NB4 (cell line): ENCODE results near the gene SCPEP1.
A peak's percentile ranks its signal among the peaks of the same experiment; 100 is the strongest.

Source experiments
- DNase-seq: peaks from one replicate; pipeline ENCODE4 v3.0.0; 2010; ENCODE audit warnings: low read depth
- H3K4me3 ChIP-seq: one replicate; pipeline ENCODE4 v1.5.1; 2011; ENCODE audit warnings: mild to moderate bottlenecking, low read depth, low read length, moderate library complexity
- MYC ChIP-seq: IDR thresholded peaks from 2 replicates; pipeline ENCODE4 v1.6.1; 2011; ENCODE audit warnings: low read depth, low read length
- POLR2A ChIP-seq: IDR thresholded peaks from 2 replicates; pipeline ENCODE4 v1.6.1; 2011; ENCODE audit warnings: mild to moderate bottlenecking; ENCODE audit not compliant: insufficient read length; ENCODE audit errors: extremely low read depth
- TF ChIP-seq, protein P1 (sequence below): IDR thresholded peaks from one replicate; pipeline ENCODE4 v1.5.1; 2012; ENCODE audit warnings: low read depth, low read length
- TF ChIP-seq, protein P2 (sequence below): IDR thresholded peaks from 2 replicates; pipeline ENCODE4 v1.6.1; 2011; ENCODE audit warnings: low read depth, low read length

The SCPEP1 gene

DNA sequence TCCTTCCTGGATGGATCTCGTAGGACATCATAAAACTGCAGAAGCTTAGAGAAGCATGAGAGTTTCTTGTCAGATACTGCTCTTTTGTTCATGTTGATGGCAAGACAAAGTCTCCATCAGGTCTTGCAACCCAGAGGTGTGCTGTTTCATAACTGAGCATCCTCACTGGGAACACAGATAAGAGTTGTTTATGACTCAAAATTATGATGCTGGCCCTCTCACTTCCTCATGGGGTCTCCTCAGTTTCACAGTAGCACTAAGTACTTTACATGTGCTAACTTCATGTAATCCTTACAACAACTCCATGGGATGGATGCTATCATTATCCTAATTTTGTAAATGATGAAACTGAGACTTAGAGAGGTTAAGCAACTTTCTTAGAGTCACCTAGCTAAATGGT lies 14.4 kb downstream of the SCPEP1 start:
- no peak overlapping the region for H3K4me3 ChIP-seq
- no peak for TF ChIP-seq MYC
- TF ChIP-seq, protein P1, sequence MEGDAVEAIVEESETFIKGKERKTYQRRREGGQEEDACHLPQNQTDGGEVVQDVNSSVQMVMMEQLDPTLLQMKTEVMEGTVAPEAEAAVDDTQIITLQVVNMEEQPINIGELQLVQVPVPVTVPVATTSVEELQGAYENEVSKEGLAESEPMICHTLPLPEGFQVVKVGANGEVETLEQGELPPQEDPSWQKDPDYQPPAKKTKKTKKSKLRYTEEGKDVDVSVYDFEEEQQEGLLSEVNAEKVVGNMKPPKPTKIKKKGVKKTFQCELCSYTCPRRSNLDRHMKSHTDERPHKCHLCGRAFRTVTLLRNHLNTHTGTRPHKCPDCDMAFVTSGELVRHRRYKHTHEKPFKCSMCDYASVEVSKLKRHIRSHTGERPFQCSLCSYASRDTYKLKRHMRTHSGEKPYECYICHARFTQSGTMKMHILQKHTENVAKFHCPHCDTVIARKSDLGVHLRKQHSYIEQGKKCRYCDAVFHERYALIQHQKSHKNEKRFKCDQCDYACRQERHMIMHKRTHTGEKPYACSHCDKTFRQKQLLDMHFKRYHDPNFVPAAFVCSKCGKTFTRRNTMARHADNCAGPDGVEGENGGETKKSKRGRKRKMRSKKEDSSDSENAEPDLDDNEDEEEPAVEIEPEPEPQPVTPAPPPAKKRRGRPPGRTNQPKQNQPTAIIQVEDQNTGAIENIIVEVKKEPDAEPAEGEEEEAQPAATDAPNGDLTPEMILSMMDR = no peak
- no peak for DNase-seq

DNA sequence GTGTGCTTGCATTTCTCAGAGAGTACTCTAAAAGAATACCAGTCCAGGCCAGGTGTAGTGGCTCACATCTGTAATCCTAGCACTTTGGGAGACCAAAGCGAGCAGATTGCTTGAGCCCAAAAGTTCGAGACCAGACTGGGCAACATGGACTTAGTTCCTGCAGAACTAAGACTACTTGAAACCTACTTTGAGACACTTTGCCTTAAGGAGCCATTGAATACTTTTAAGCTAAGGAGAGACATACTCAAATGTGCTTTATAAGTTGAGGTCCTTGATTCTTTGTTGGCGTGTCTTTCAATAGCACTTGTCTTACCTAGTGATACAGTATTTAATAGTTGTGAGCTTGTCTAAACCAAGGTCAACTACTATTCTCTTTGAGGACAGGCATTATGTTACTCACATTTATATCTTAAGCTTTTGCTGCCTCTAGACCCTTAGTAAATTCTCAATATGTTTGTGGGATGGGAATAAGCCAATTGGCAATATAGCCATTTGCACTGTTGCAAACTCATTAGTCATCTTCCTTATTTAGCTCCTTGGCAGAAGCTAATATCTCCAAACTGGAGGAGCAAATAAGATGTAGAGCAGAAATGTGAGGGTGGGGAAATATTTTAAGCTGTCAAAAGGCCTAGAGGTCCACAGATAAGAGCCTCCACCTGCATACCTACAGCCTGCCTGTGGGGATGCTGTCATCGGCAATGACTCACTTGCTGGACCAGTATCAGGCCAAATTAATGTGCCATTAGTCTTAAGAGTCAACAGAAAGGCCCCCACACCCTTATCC lies 16.3 kb downstream of the SCPEP1 start:
- H3K4me3 ChIP-seq = no peak overlapping the region
- no peak for DNase-seq
- TF ChIP-seq, protein P1 = no peak
- TF ChIP-seq POLR2A (no peak), MYC (no peak)
- TF ChIP-seq, protein P2, sequence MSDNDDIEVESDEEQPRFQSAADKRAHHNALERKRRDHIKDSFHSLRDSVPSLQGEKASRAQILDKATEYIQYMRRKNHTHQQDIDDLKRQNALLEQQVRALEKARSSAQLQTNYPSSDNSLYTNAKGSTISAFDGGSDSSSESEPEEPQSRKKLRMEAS = no peak

DNA sequence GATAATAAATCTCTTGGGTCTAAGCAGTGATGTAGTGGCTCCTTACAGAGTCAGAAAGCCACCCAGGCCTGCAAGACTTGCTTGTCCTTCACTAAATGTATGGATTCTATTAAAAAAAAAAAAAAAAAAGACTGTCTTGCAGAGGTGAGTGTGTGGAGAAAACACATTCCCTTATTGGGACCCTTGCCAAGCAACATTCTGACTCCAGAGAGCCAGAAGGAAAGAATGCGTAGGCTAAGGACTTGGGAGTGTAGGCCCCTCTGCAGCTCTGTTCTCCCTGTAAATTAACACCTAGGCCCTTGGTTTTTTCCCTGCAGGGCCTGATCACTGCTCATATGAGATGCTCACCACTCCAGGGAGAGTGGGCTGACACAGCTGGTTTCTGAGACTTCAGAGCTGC lies 17.8 kb downstream of the SCPEP1 start:
- DNase-seq = no peak
- TF ChIP-seq, protein P2 = no peak
- TF ChIP-seq MYC (no peak), POLR2A (no peak)
- TF ChIP-seq, protein P1 = no peak
- H3K4me3 ChIP-seq = no peak overlapping the region

DNA sequence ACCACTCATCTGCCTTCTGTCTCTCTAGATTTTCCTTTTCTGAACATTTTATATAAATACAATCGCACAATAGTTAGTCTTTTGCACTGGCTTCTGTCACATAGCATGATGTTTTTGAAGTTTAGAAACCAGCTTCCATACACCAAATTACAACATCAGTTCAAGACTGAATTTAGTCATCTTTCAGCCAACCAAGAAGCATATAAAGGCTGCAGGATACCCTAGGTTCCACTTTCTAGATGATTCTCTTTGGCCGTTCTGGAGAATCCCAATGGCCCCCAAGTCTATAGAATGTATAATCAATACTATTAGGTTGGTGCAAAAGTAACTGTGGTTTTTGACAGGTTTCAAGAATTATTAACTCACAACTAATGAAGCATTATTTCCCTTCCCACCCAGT lies 19.4 kb downstream of the SCPEP1 start:
- no peak overlapping the region for H3K4me3 ChIP-seq
- TF ChIP-seq, protein P2 = no peak
- no peak for DNase-seq

DNA sequence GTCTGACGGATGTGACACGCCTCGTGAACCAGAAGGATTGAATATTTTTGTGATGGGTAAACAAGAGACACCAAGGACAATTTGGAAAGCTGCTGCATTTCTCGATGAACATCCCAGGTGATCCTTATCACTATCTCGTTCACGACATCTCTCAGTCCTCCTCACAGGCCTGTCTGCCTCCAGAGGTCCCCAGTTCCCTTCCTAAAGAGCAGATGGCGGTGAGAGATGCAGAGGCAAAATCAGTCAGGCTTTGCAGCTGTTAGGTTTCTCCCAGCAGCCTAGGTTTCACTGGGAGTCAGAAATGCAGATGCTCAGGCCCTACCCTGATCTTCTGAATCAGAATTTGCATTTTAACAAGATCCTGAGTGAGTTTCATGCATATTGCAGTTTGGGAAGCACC lies 23.6 kb downstream of the SCPEP1 start:
- DNase-seq = peak; percentile 16
- TF ChIP-seq MYC = no peak
- TF ChIP-seq POLR2A = no peak
- TF ChIP-seq, protein P1 = no peak
- TF ChIP-seq, protein P2 = no peak
- H3K4me3 ChIP-seq = no peak overlapping the region

DNA sequence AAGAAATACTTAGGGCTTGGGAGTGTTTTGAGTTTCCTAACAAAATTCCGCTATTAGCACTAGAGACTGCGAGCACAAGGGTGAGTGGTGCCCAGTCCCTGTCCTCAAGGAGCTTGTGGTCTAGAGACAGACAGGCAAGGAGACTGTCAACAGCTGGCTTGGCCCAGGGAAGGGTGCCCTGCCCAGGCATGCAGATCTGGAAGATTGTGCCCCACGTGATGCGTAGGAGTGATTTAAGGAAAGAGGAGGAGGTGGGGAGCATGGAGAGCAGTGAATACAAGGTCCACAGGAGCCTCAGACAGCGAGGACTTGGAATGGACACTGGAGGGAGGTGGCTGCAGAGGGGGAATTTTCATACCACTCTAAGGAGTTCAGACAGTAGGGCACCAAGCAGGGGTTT lies 25.0 kb downstream of the SCPEP1 start:
- TF ChIP-seq, protein P1 = no peak
- TF ChIP-seq POLR2A (no peak), MYC (no peak)
- TF ChIP-seq, protein P2 = no peak
- no peak overlapping the region for H3K4me3 ChIP-seq
- no peak for DNase-seq
